Activated CD8-positive, alpha-beta memory T cell treated with anti-CD3 and anti-CD28 coated beads, Interleukin-2, amount 50 U/mL, for 1 hour (primary cell): ENCODE measurements around the gene PRR20E.
"Not testable (repeated sequence)": the region's sequence is repeated elsewhere in the genome, so short reads cannot be mapped to it uniquely, and the experiment has no call there.

Experiments
- DNase-seq: peaks from one replicate; pipeline ENCODE4 v3.0.0-alpha.2; 2020; ENCODE audit errors: extremely low read depth

Gene PRR20E

DNA sequence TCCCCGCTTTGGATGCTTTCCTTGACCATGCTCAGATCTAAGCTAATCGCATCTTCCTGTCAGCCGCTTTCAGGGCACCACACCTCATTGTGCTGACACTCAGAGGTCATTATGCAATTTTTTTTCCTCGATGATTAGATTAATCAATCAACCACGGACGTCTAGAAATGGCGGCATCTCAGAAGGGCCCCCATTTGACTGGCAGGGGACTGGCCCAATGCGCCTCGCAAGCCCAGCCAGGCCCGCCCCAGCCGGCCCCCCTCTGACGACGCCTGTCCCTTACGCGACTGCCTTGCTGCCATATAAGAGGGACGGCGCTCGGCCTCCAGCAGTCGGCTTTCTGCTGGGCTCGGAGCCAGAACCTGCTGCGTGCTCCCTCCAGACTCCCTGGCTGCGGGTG is at the start of gene PRR20E:
Gene PRR20E (plus strand): TSS at position 301 of the 400 bp plus-strand sequence. CDS start 387 bp downstream, outside the sequence.
- not testable (repeated sequence) for DNase-seq

DNA sequence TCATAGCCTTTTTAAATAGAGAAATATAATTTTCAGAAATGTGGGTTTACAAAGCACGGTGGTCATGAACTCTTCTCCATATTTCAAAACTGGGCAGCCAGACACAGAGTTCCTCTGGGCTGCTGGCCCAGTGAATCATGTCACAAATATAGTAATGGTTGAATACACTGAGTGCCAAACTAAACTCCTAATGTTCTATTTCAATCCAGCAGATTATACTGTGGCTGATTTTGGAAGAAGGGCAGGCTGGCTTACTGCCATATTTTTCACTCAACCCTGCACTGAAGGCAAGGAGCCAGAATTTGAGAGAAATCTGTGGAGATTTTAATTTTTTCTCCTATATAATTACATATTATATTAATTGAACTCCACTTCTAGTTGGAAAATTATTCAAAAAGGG is 43.3 kb upstream of the PRR20E start:
- DNase-seq, result no peak

DNA sequence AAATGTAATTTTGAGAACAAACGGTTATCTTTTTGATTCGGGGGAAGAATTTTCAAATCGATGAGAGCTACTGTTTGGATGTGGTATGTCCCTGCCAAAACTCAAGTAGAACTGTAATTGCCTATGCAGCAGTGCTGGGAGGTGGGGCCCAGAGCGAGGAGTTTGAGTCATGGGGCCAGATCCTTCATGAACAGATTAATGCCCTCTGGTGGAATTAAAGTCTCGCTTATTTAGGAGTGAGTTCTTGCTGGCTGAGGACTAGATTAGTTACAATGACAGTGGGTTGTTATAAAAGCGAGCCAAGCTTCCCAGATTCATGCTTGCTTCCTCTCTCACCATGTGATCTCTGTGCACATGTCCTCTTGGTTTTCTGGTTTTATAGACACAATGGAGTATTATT is 38.1 kb upstream of the PRR20E start:
- no peak for DNase-seq

DNA sequence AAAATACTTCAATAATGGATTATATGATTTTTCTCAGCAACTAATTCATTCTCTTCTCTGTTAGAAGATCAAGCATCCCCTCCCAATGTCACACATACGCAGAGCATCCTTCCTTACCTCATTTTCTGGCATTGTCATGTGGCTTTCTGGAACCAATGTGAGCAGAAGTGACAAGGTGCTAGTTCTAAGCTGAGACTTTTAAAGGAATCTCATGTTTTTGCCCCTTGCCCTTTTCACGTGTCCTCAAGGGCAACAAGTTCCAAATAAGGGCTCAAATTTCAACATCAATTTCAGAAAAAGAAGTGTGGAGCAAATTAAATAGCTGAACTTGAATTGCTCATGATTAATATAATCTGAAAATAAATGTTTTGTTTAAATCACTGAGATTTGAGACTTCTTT is 30.9 kb upstream of the PRR20E start:
- no peak for DNase-seq

DNA sequence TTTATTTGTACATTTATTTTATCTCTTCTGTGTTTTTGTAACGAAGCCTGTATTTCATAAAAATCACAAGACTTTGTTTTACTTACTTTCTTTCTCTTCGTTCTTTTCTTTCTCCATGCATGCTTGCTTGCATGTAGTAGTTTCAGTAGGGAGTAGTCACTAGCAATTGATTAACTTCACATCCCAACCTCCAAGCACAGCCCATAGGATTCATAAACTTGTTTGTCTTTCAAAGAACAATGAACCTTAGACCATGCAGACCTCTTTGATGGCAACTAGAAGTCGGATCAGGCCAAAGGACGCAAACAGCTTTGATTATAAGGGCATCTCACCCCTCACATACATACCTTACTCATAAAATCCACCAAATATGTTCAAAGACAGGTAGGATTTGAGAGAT is 29.4 kb upstream of the PRR20E start:
- DNase-seq, result no peak

DNA sequence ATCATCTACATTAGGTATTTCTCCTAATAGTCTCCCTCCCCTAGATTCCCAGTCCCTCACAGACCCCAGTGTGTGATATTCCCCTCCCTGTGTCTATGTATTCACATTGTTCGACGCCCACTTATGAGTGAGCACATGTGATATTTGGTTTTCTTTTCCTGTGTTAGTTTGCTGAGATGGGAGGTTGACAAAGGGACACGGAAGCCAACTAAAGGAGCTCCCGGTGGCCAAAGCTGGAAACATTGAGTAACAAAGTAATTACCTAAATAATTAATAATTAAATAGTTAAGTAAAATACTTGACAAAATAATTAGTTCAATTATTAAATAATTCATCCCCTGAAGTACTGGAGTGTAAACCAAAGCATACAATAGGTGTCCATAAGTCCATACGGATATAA is 28.0 kb upstream of the PRR20E start:
- DNase-seq, result no peak

DNA sequence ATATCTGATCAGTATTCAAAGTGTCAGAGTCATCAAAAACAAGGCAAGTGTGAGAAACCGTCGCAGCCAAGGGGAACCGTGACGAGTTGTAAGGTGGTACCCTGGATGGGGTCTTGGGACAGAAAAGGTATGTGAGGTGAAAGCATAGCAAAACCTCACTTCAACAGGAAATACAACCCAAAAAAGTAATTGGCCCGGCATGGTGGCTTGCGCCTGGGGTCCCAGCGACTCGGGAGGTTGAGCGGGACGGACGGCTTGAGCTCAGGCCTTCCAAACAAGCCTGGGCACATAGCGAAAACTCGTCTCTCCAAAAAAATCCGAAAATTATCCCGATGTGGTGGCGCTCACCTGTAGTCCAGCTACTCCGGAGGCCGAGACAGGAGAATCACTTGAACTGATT is 27.2 kb upstream of the PRR20E start:
- DNase-seq, result not testable (repeated sequence)

DNA sequence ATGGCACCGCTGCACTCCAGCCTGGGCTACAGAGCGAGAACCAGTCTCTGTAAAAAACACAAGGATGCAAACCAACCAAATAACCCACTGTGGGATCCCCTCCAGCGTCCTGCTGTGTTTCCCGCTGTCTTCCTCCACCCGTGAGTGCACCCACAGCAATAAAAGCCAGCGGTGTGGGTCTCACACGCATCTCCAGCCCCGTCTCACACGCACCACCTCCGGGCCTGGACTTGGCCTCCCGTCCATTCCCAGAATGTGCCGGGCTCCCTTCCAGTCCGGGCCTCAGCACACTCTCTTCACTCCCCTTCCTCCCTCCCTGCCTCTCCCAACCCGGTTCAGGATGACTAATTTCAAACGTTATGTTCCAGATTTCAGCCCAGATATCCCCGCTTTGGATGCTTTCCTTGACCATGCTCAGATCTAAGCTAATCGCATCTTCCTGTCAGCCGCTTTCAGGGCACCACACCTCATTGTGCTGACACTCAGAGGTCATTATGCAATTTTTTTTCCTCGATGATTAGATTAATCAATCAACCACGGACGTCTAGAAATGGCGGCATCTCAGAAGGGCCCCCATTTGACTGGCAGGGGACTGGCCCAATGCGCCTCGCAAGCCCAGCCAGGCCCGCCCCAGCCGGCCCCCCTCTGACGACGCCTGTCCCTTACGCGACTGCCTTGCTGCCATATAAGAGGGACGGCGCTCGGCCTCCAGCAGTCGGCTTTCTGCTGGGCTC is 26.6 kb upstream of the PRR20E start, which contains the start of gene PRR20A:
Gene PRR20A (plus strand): TSS at position 684 of the 734 bp plus-strand sequence. CDS start 387 bp downstream, outside the sequence.
- not testable (repeated sequence) for DNase-seq

DNA sequence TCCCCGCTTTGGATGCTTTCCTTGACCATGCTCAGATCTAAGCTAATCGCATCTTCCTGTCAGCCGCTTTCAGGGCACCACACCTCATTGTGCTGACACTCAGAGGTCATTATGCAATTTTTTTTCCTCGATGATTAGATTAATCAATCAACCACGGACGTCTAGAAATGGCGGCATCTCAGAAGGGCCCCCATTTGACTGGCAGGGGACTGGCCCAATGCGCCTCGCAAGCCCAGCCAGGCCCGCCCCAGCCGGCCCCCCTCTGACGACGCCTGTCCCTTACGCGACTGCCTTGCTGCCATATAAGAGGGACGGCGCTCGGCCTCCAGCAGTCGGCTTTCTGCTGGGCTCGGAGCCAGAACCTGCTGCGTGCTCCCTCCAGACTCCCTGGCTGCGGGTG is 19.8 kb upstream of the PRR20E start, which contains the start of gene PRR20B:
Gene PRR20B (plus strand): TSS at position 301 of the 400 bp plus-strand sequence. CDS start 387 bp downstream, outside the sequence.
- not testable (repeated sequence) for DNase-seq

DNA sequence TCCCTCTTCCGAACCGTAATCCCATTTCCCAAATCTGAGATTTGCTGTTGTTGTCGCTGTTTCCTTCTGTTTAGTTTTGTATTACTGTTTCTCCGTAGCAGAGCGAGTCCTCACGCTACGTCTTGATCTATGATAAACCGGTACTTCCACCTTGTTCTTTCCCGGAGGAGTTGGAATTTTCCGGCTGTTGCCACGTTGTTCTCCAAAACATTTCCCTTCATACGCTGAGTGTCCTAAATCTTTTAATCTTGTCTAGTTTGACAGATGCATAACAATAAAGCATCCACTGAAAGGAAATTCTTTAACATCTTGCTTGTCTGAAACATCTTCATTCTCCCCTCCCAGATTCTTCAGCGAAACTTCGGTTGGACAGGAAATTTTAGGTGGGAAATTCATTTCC is 18.9 kb upstream of the PRR20E start:
- DNase-seq, result not testable (repeated sequence)

DNA sequence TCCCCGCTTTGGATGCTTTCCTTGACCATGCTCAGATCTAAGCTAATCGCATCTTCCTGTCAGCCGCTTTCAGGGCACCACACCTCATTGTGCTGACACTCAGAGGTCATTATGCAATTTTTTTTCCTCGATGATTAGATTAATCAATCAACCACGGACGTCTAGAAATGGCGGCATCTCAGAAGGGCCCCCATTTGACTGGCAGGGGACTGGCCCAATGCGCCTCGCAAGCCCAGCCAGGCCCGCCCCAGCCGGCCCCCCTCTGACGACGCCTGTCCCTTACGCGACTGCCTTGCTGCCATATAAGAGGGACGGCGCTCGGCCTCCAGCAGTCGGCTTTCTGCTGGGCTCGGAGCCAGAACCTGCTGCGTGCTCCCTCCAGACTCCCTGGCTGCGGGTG is 13.2 kb upstream of the PRR20E start, which contains the start of gene PRR20C:
Gene PRR20C (plus strand): TSS at position 301 of the 400 bp plus-strand sequence. CDS start 387 bp downstream, outside the sequence.
- DNase-seq, result not testable (repeated sequence)

DNA sequence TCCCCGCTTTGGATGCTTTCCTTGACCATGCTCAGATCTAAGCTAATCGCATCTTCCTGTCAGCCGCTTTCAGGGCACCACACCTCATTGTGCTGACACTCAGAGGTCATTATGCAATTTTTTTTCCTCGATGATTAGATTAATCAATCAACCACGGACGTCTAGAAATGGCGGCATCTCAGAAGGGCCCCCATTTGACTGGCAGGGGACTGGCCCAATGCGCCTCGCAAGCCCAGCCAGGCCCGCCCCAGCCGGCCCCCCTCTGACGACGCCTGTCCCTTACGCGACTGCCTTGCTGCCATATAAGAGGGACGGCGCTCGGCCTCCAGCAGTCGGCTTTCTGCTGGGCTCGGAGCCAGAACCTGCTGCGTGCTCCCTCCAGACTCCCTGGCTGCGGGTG is 6.7 kb upstream of the PRR20E start, which contains the start of gene PRR20D:
Gene PRR20D (plus strand): TSS at position 301 of the 400 bp plus-strand sequence. CDS start 387 bp downstream, outside the sequence.
- DNase-seq, result not testable (repeated sequence)

DNA sequence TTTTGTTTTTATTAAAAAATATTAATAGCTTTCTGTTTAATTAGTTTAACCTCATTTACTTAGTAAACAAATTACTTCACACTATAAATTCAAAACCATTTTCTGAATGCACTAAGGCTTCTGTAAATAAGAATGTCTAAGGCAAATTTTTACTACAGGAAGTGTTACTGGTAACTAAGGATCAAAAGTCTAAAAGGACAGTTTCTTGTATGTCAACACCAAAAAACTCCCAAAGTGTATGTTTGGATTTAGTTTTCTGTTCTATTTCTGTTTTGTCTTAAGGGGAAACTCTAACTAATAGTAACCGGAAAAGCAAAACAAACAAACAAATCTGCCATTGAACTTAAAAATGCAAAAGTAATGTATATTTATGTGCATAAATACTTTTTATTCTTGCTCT is 24.7 kb downstream of the PRR20E start:
- no peak for DNase-seq

DNA sequence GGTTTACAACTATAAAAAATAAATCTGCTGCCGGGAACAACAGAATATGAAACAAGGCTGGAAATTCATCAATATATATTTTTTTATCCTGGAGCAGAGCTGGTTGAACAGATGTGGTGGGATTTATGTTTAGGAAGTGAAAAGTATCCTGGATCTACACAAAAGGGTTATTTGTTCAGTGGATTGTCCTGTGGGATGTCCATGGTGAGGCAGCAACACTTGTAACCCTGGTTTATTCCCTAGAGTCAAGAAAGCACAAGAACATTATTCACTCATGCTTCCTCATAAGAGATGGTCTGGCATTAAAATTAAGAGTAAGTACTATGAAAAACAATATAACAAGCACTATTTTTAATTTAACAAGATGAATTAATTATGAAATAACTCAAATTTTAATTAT is 46.0 kb downstream of the PRR20E start:
- DNase-seq, result no peak
